ENCODE measurements around the gene ITIH4.
A peak's percentile ranks its signal among the peaks of the same experiment; 100 is the strongest.
"Not testable (repeated sequence)": the region's sequence is repeated elsewhere in the genome, so short reads cannot be mapped to it uniquely, and the experiment has no call there.

The ITIH4 gene

DNA sequence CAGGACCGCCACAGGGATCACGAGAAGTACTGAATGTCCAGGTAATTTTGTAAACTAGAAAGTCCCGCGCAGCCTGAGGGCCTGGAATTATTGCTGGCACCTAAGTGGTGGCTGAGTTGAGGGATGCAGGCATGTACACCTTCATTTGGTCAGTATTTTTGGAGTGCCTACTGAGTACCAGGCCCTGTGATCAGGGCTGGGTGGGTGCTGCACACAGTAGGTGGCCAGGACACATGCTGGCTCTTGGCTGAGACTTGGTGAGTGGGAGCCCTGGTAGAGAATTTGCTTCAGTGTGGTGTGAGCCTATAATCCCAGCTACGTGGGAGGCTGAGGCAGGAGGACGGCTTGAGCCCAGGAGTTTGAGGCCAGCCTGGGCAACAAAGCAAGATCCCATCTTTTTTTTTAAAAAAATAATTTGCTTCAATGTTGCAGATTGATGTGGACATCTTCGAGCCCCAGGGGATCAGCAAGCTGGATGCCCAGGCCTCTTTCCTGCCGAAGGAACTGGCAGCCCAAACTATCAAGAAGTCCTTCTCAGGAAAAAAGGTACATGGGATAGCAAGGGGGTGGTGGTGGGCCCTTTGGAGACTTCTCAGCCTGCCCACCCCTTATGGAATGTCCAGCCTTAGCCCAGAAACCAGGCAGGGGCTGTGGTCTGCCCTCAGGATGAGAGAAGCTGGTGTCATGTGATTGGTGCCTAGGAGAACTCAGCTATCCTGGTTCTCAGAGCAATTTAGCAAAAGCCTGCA lies 50.5 kb downstream of the ITIH4 start:
- DNase-seq, result no peak

GRCh38 chr3:52779011-52779836 lies 51.2 kb downstream of the ITIH4 start:
- DNase-seq, result no peak

DNA sequence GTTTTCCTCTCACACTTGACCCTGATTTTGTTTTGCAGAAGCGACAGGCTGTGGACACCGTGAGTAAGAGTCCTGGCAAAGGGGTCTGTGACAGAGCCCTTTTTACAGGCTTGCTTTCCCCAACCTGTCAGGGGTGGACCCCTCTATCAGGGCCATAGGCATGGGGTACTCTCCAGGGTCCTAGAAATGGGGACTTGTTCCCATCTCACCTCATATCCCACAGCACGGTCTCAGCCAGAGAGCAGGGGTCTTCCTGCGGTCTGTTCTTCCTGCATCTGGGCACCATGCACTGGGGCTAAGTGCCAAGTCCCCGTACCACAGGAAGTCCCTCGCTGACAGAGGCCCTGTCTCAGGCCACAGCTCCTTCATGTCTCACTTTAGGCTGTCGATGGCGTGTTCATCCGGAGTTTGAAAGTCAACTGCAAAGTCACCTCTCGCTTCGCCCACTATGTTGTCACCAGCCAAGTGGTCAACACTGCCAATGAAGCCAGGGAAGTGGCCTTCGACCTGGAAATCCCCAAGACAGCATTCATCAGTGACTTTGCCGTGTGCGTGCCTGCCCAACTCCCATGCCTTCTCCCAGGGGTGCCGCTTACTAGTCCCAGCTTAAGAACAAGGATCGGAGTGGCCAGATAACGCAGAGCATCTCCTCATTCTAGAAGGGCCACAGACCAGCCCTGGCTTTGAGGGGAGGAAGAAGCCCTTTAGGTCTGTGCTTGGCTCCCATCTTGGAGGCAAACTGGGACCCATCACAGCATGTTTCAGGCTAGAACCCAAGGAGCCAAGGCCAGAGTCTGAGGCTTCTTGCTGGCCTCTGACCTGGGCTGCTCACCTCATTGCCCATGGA lies 52.3 kb downstream of the ITIH4 start:
- no peak for DNase-seq

DNA sequence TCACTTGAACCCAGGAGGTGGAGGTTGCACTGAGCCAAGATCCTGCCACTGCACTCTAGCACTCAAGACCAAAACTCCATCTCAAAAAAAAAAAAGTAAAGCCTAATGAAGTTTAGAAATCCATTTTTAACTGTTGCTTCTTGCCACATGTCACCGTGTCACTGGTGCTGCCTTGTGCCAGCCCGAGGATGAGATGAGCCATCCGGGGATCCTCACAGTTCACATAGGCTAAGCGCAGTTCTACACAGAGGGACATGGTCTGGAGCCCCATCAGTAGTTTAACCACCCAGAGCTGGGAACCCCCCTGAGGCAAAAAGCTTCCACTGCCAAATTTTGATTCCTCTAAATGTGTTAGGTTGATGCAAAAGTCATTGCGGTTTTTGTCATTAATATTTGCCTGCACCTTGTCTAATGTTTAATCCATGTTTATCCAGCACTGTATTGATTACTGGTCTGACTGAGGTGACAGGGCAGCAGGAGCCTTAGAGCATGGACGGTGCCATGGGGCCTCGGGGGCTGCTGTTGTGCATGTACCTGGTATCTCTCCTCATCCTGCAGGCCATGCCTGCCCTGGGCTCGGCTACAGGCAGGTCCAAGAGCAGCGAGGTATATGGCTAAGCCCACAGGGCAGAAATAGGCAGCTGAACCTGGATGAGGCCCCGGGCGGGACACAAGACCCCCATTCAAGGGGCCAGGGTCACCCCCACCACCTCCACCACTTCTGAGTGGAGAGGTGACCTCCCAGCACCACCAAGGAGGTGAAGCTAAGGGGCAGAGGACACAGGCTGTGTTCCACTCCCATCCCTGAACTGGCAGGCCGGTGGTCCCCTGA lies 53.1 kb downstream of the ITIH4 start, which contains the start of gene ITIH1:
Gene ITIH1 (plus strand): TSS at position 473 of the 832 bp plus-strand sequence. CDS start 17 bp downstream, at position 490.
- DNase-seq, result no peak

GRCh38 chr3:52776486-52776885 lies 54.0 kb downstream of the ITIH4 start:
- not testable (repeated sequence) for DNase-seq

GRCh38 chr3:52775877-52776276 lies 54.6 kb downstream of the ITIH4 start:
- DNase-seq, result no peak

DNA sequence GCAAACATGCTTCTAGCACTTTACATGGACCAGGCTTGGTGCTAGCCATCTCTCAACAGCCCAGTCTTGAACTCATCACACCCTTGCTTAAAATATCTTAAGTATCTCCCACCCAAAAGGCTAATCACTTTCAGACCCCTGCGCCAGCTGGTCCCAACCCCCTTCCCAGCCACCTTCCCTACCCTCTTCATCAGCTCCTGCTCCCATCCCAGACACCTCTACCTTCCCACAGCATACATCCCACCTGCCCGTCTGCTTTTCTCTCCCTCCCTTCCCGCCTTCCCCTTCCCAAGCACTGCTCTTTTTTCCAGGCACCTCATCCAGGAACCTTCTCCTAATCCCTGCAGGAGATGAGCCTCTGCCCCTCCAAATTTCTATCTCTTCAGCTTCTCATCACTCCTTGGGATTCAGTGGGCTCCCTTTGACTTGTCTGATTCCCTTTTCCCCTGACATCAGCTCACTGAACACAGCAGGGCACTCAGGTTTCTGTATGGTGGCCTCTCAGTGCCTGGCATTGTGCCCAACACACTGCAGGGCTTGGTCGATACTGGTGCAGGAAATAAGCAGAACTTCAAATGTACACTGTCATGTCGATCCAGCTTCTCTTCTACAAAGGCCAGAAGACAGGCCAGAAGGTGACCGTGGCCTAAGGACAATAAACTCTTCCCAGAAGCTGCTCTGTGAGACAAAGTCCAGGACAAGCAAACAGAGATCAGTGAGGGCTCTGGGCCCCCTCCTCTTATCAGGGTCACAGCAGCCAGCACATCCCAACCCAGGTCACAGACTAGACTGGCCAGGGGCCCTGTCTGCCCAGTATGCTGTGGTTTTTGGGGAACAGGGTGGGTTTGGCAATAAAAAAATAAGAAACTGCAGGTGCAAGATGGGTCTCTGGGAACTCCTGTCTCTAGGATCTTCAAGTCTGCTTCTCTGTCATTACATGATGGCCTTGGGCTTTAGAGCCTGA lies 55.3 kb downstream of the ITIH4 start:
- DNase-seq, result peak; percentile 5

DNA sequence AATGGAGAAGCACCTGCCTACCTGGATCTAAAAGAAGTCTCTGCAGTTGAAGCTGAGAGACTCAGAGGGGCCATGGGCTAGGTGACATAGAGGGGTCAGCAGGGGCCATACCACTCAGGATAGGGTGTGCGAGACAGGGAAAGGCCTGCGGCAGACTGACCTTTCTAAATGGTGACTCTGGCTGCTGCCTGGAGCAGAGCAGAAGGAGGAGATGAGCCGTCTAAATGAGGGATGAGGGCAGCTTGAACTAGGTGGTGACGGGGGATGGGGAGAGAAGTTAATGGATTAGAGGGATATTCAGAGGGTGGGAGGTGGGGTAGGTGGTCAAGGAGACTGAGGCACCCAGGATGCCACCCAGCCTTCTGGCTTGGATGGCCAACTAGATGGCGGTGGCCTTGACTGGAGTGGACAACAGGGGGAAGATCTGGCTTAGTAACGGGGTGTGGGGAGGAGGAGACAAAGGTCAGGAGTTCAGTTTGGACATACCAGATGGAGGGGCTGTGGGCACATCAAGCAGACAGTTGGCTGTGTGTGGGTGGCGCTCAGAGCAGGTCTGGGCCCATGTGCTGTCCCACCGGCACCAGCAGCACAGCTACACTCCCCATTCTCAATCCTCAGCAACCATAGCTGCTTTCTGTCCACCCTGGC lies 56.3 kb downstream of the ITIH4 start:
- DNase-seq, result no peak

DNA sequence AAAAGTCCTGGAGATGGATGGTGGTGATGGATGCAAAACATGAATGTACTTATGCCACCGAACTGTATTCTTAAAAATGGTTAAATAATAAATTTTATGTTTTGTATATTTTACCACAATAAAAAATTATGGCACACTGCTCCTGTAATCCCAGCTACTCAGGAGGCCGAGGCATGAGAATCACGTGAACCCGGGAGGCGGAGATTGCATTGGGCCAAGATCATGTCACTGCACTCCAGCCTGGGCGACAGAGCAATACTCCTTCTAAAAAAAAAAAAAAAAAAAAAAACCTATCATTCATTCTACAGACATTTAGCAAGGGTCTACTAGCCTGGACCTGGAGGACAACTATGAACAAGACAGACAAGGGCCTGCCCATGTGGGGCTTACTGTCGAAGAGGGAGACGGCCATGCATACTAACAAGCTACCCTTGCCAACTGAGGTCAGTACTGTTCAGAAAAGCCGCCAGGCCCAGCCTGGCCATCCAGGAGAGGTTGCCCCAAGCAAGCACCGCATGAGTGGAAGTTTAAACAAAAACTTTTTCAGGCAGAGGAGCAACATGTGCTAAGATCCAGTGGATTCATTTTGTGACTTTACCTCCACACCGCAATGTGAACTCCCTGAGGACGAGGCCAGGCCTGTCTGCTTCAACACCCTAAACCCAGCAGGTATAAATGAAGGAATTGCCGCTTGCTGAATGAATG lies 57.0 kb downstream of the ITIH4 start:
- no peak for DNase-seq

DNA sequence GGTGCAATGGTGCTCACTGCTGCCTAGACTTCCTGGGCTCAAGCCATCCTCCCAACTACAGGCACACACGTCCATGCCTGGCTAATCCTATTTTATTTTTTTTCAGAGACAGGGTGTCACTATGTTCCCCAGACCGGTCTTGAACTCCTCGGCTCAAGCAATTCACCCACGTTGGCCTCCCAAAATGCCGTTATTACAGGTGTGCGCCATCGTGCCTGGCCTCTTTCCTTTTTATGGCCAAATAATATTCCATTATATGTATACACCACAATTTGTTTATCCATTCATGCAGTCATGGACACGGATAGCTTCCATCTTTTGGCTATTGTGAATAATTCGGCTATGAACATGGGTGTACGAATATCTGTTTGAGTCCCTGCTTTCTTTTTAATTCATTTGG lies 58.8 kb downstream of the ITIH4 start:
- DNase-seq, result no peak

DNA sequence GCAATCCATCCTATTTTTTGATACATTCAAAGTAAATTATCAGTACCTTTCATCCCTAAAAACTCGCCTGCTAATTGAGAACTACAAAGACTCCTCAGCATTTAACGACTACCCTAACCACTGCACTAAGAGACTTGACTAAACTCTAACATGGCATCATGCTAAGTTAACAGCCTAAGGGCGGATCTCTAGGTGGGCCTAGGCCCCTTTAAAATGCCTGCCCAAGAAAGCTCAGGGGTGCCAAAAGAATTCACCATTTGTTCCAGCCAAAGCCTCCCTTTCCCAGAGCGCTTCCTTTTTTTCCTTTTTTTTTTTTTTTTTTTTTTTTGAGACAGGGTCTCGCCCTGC lies 59.2 kb downstream of the ITIH4 start:
- no peak for DNase-seq

DNA sequence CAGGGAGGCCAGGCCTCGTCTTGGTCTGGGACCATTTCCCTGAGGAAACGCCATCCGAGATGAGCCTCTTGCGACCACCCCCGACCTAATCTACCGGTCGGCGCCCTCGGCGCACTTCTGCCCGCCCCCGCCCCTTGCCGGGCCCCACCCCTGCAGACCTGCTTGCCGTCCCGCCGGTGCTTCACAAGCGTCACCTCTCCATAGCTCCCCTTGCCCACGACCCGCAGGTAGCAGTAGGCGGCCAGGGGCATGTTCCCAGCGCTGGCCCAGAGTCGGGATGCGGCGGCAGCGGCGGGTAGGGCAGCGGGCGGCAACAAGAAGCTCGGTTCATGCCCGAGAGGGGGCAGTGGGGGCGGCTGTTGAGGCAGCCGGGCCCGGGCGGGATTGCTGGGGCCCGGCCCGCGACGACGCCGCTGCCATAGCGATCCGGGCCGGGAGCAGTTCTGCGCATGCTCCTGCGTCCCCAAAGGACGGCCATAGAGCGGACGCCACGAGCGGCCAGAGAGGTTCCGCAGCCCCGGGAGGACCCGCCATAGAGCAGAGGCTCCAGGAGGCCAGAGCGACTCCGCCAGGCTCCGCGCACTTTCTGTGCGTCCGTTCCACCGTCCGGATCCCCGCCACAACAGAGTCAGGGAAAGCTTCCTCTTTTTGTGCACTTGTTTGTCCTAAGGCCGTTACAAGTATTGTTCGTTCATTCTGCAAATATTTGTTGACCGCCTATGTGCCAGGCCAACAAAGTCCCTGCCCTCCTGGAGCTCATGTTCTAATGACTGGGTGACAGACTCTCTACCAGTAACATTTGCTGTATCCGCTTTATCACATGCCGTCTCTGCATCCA lies 59.8 kb downstream of the ITIH4 start, which contains the start of gene NEK4:
Gene NEK4 (minus strand): TSS at position 445 of the 838 bp plus-strand sequence. CDS start 194 bp downstream, at position 251.
- peak; percentile 58 for DNase-seq

- peak; percentile 10 for DNase-seq
These were observed 60.6 kb downstream of the ITIH4 start for GRCh38 chr3:52769786-52770455.

DNA sequence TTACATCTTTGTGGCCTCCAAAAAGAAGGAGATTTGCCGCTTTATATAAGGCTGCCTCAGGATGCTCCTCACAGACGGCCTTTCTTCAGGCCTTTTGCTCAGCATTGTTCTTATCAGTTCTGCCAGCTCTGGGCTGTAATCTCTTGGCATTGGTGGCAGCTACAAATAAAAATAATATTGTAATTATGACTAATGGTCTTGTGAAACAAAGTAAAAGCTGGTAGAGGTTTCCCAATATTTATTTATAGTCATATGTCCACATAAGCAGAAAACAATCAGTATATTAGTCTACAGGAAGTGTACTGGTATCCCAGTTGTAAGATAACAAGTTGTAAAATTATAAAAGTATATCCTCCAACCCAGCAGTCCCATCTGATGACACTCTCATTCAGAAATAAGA lies 67.0 kb downstream of the ITIH4 start:
- no peak for DNase-seq
